22Rv1 (cell line): ENCODE measurements around the gene NOL7.

Source experiments
- H3K27ac ChIP-seq: fragments of 450-650 bp; 2 replicates; pipeline ENCODE4 v1.5.1; 2017
- CTCF ChIP-seq: fragments of 450-650 bp; IDR thresholded peaks from 2 replicates; pipeline ENCODE4 v1.5.1; 2017; ENCODE audit warnings: mild to moderate bottlenecking
- ZFX ChIP-seq: fragments of 450-650 bp; IDR thresholded peaks from 2 replicates; pipeline ENCODE4 v1.6.1; 2017; ENCODE audit warnings: antibody characterized with exemption, borderline replicate concordance

The NOL7 gene

GRCh38 chr6:13614126-13614925 is 809 bp upstream of the NOL7 start:
- TF ChIP-seq ZFX (no peak), CTCF (no peak)
- peak overlapping the region; percentile 88 for H3K27ac ChIP-seq

GRCh38 chr6:13615792-13616120 is 621 bp downstream of the NOL7 start:
- peak overlapping the region; percentile 88 for H3K27ac ChIP-seq
- no peak for TF ChIP-seq CTCF
- no peak for TF ChIP-seq ZFX

- TF ChIP-seq CTCF (no peak), ZFX (no peak)
- H3K27ac ChIP-seq: no peak overlapping the region
Observed at GRCh38 chr6:13617066-13617465, 1.9 kb downstream of the NOL7 start.

- TF ChIP-seq ZFX (no peak), CTCF (peak; percentile 79)
- H3K27ac ChIP-seq: no peak overlapping the region
Observed at GRCh38 chr6:13624871-13625288, 9.7 kb downstream of the NOL7 start.

- H3K27ac ChIP-seq: no peak overlapping the region; the same call in 1 of the 2 replicates
- no peak for TF ChIP-seq ZFX
- TF ChIP-seq CTCF: no peak
Observed at GRCh38 chr6:13629459-13630116, 14.5 kb downstream of the NOL7 start.

GRCh38 chr6:13630499-13630898 is 15.4 kb downstream of the NOL7 start:
- no peak overlapping the region for H3K27ac ChIP-seq
- TF ChIP-seq ZFX (no peak), CTCF (no peak)

- H3K27ac ChIP-seq: no peak overlapping the region
Observed at GRCh38 chr6:13633343-13633742, 18.2 kb downstream of the NOL7 start.

More at GRCh38 chr6:13633343-13633742, 18.2 kb downstream of the NOL7 start:
- TF ChIP-seq CTCF (no peak), ZFX (no peak)
